Endothelial cell of umbilical vein (primary cell): ENCODE measurements around the gene PTK6. TPM values are rescaled to one million over a fixed set of nuclear protein-coding genes. Genes with fewer than 3 reads are reported as not detected.

Experiments used
- BruUV-seq: library from RNA; stranded (reverse); fragments of 400-500 nt; replicated peaks from 2 replicates; lab custom pipeline; 2021; lab: Mats Ljungman, UMichigan
- CTCF ChIA-PET: fragments of 300-600, 350-600 bp; sonication (Branson Sonifier 250); formaldehyde crosslinking; loops from one replicate; lab custom pipeline; 2021; ENCODE audit warnings: antibody characterized with exemption, inconsistent platforms; lab: Charles Lee
- POLR2A ChIA-PET: fragments of 300-600, 350-600 bp; sonication (Branson Sonifier 250); formaldehyde crosslinking; loops from one replicate; lab custom pipeline; 2021; ENCODE audit warnings: antibody characterized with exemption, inconsistent platforms; lab: Charles Lee
- DNase-seq: peaks from one replicate; pipeline ENCODE4 v3.0.0-alpha.2; 2011; ENCODE audit warnings: low read depth, low spot score
- FAIRE-seq: peaks from 2 replicates; lab custom pipeline; 2011; peaks lifted over from hg19 to GRCh38; lab: Jason Lieb, UNC
- H2AFZ ChIP-seq: 2 replicates; pipeline ENCODE4 v1.6.0; 2012; ENCODE audit warnings: low read depth, low read length, control low read depth, inconsistent platforms
- H3K27ac ChIP-seq: 2 replicates; pipeline ENCODE4 v1.5.1; 2011; ENCODE audit warnings: low read depth, mild to moderate bottlenecking, control low read depth, low read length, moderate library complexity; ENCODE audit not compliant: insufficient read depth
- H3K27me3 ChIP-seq, 2 experiments: 2 replicates each; pipeline versions ENCODE4 v1.6.0 to v1.6.1; 2011; ENCODE audit warnings: low read length in 2 of 2, mixed read lengths in 1 of 2; ENCODE audit not compliant: control insufficient read depth in 2 of 2, insufficient read depth in 2 of 2
- H3K36me3 ChIP-seq, 2 experiments: 2 replicates in 1 of 2; 3 replicates in 1 of 2; pipeline ENCODE4 v1.5.1; 2011; ENCODE audit warnings: low read length in 2 of 2, mild to moderate bottlenecking in 1 of 2, moderate library complexity in 1 of 2; ENCODE audit not compliant: control insufficient read depth in 2 of 2, insufficient read depth in 2 of 2; ENCODE audit errors: extremely low read depth in 1 of 2
- H3K4me1 ChIP-seq: 3 replicates; pipeline ENCODE4 v1.5.1; 2011; ENCODE audit warnings: mild to moderate bottlenecking, low read length; ENCODE audit not compliant: control insufficient read depth, insufficient read depth; ENCODE audit errors: extremely low read depth
- H3K4me2 ChIP-seq: 2 replicates; pipeline ENCODE4 v1.6.1; 2011; ENCODE audit warnings: low read length, control low read depth, mixed read lengths; ENCODE audit not compliant: insufficient read depth
- H3K4me3 ChIP-seq, 3 experiments: fragments of 200-600 bp in 1 of 3; sonication (generic), shearing (Covaris generic) in 1 of 3; replicated peaks in 1 of 3; 2 replicates each; pipeline ENCODE4 v1.5.1; 2011 to 2016; ENCODE audit warnings: control low read depth in 3 of 3, low read length in 3 of 3, mild to moderate bottlenecking in 2 of 3, inconsistent platforms in 1 of 3, low read depth in 1 of 3, moderate library complexity in 1 of 3; ENCODE audit not compliant: insufficient read depth in 1 of 3
- H3K79me2 ChIP-seq: 2 replicates; pipeline ENCODE4 v1.6.0; 2012; ENCODE audit warnings: low read length, inconsistent platforms; ENCODE audit not compliant: control insufficient read depth, insufficient read depth
- H3K9ac ChIP-seq: replicated peaks from 2 replicates; pipeline ENCODE3; 2011; ENCODE audit warnings: low read length, control low read depth; ENCODE audit not compliant: insufficient read depth; ENCODE audit errors: extremely low read depth
- H3K9me1 ChIP-seq: replicated peaks from 3 replicates; pipeline ENCODE4 v1.6.0; 2011; ENCODE audit warnings: mild to moderate bottlenecking, low read length; ENCODE audit not compliant: control insufficient read depth, insufficient read depth; ENCODE audit errors: extremely low read depth
- H3K9me3 ChIP-seq: replicated peaks from 2 replicates; pipeline ENCODE4 v1.5.1; 2012; ENCODE audit warnings: low read length, inconsistent platforms; ENCODE audit not compliant: control insufficient read depth, insufficient read depth
- H4K20me1 ChIP-seq: replicated peaks from 2 replicates; pipeline ENCODE3; 2011; ENCODE audit warnings: mild to moderate bottlenecking, low read length; ENCODE audit not compliant: control insufficient read depth, insufficient read depth; ENCODE audit errors: extremely low read depth
- CTCF ChIP-seq, 2 donors: IDR thresholded peaks; 1 replicate in 1 of 2; 2 replicates in 1 of 2; pipeline ENCODE4 v1.5.1; 2011; ENCODE audit warnings: low read length in 2 of 2, mild to moderate bottlenecking in 2 of 2, moderate library complexity in 2 of 2, control low read depth in 1 of 2, inconsistent platforms in 1 of 2, low read depth in 1 of 2; ENCODE audit not compliant: insufficient read depth in 1 of 2; ENCODE audit errors: extremely low read depth in 1 of 2
- EZH2 ChIP-seq: IDR thresholded peaks from 2 replicates; pipeline ENCODE4 v1.6.1; 2012; ENCODE audit warnings: borderline replicate concordance, low read depth, mild to moderate bottlenecking, moderate library complexity, low read length, inconsistent platforms; ENCODE audit not compliant: severe bottlenecking
- FOS ChIP-seq: IDR thresholded peaks from 2 replicates; pipeline ENCODE4 v1.6.1; 2011; ENCODE audit warnings: mild to moderate bottlenecking, low read length, moderate library complexity, borderline replicate concordance; ENCODE audit not compliant: insufficient read depth
- GATA2 ChIP-seq: IDR thresholded peaks from 2 replicates; pipeline ENCODE4 v1.7.0; 2011; ENCODE audit warnings: low read depth, mild to moderate bottlenecking, moderate library complexity, mixed read lengths, low read length; ENCODE audit not compliant: insufficient read length, insufficient read depth
- JUN ChIP-seq: IDR thresholded peaks from 2 replicates; pipeline ENCODE4 v1.6.1; 2011; ENCODE audit warnings: borderline replicate concordance, low read depth; ENCODE audit not compliant: insufficient read length, insufficient read depth
- MAX ChIP-seq: IDR thresholded peaks from 2 replicates; pipeline ENCODE4 v1.6.1; 2011; ENCODE audit not compliant: insufficient read depth, insufficient read length
- MYC ChIP-seq: IDR thresholded peaks from one replicate; pipeline ENCODE4 v1.6.1; 2011; ENCODE audit warnings: mild to moderate bottlenecking, low read depth, low read length
- POLR2A ChIP-seq: IDR thresholded peaks from 2 replicates; pipeline ENCODE4 v1.6.1; 2012; ENCODE audit warnings: low read depth, mild to moderate bottlenecking, control low read depth, low read length
- POLR2AphosphoS5 ChIP-seq: IDR thresholded peaks from 2 replicates; pipeline ENCODE4 v1.6.1; 2012; ENCODE audit warnings: low read depth, mild to moderate bottlenecking, control low read depth, low read length, moderate library complexity; ENCODE audit not compliant: insufficient read depth
- dilution Hi-C: fragments of 300-500 bp; cut with MboI; formaldehyde crosslinking; loops from one replicate; pipeline ENCODE4 v1.15.0; 2019; ENCODE audit warnings: low sequenced_read_pairs; ENCODE audit not compliant: extremely low pct_ligation_motif_present
- intact Hi-C: fragments of 100-400 bp; cut with micrococcal nuclease; formaldehyde crosslinking; loops from one replicate; pipeline ENCODE4 v1.10.0; 2022
- polyA plus RNA-seq, 4 experiments: library from polyadenylated mRNA; depleted of rRNA in 3 of 4; stranded (reverse) in 3 of 4; unstranded in 1 of 4; fragments of >200 nt; gene quantifications; 2 replicates each; pipeline versions ENCODE4 v1.2.1 to v1.2.3, GENCODE V29; 2011 to 2012; ENCODE audit warnings: missing spikeins in 1 of 4
- total RNA-seq: library from RNA; stranded (reverse); gene quantifications from 2 replicates; pipeline ENCODE4 v1.2.3, GENCODE V29; 2021

The PTK6 gene
- total and polyA plus RNA-seq, 2 donors (not counting 3 experiments of a cell fraction or from before 2014, with no cell fraction given), result 0.18 TPM; not detected in 1

- dilution Hi-C loops (no loop called here), intact Hi-C loops (no loop called here)
- Histone ChIP-seq H3K79me2 (no peaks in the 10 kb centered on the region), H3K4me1 (no peaks in the 10 kb centered on the region), H3K36me3 (no peaks in the 10 kb centered on the region), H3K9ac (no peak overlapping the region), H3K4me3 (no peak overlapping the region), H2AFZ (no peak overlapping the region), H4K20me1 (no peaks in the 10 kb centered on the region), H3K9me3 (no peaks in the 10 kb centered on the region), H3K27ac (no peak overlapping the region), H3K4me2 (no peak overlapping the region), H3K9me1 (no peaks in the 10 kb centered on the region), H3K27me3 (no peaks in the 10 kb centered on the region)
- TF ChIP-seq JUN, result no peak
- no peak for TF ChIP-seq EZH2
- no peak for TF ChIP-seq POLR2A
- no peak for TF ChIP-seq POLR2AphosphoS5
- no peak for TF ChIP-seq MYC
- no peak for TF ChIP-seq FOS
- TF ChIP-seq MAX, result no peak
- no peak for TF ChIP-seq GATA2
- no peak for TF ChIP-seq CTCF (IDR thresholded peaks at IDR 0.05; ENCODE audit: extremely low read depth in 1 of 2, insufficient read depth in 1 of 2, low read depth in 1 of 2, low read length in 2 of 2)
- FAIRE-seq (no peak), DNase-seq (no peak)
- no TSS peak for BruUV-seq
- ChIA-PET POLR2A (interaction anchor here (0.7 kb wide), 1 partner anchor 10 kb away, joined by 4 read pairs; no protein-coding TSS in a partner anchor), CTCF (no interaction called here)
Observed at GRCh38 chr20:63532449-63532971, 4.7 kb downstream of the PTK6 start.
